GM21390 (cell line): Measurements from ENCODE around the gene LHX4.

Experiments
- ATAC-seq: cut with Tn5 transposase; IDR thresholded peaks from one replicate; pipeline ENCODE4 v1.9.1; 2021; ENCODE audit not compliant: unreplicated experiment

Gene LHX4

GRCh38 chr1:180256341-180257027 lies 26.4 kb downstream of the LHX4 start:
- no peak for ATAC-seq

DNA sequence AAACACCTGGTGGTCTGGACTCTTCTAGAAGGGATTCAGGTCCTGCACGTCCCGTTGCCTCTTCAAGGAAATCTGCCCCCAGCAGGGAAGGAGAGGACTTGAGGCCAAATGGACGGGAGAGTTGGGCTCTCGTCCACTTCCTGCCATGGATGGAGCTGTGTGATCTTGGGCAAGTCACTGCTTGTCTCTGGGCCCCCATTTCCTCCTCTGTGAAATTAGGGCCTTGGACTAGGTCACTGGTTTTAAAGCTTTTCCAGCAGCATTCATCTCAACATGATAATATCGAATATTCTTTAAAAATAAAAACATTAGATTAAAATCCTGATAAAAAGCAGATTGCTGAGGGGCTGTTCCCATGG lies 26.9 kb downstream of the LHX4 start:
- no peak for ATAC-seq

DNA sequence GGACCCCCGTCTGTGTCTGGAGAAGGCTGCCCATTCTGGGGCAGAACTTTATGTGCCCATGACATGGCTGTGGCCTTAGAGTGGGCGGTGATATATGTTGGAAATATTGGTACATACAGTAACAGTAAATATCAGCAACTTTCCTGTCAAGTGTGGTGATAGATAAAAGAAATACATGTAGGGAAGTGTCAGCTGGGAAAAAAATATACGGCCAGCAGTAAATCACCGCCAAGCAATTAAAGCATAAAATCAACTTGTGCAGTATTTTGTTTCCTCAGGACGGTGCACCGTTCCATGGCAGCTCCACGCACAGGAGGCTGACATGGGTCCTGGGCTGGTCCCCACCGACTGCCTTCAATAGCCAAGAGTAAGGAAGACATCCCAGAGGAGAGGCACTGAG lies 27.4 kb downstream of the LHX4 start:
- ATAC-seq, result no peak

GRCh38 chr1:180258290-180258689 lies 28.2 kb downstream of the LHX4 start:
- no peak for ATAC-seq

- ATAC-seq, result no peak
Observed at GRCh38 chr1:180258935-180259334, 28.9 kb downstream of the LHX4 start.

- ATAC-seq, result no peak
Observed at GRCh38 chr1:180259431-180260338, 29.6 kb downstream of the LHX4 start.

- ATAC-seq, result no peak
Observed at GRCh38 chr1:180260541-180260940, 30.5 kb downstream of the LHX4 start.

GRCh38 chr1:180261030-180261429 lies 31.0 kb downstream of the LHX4 start:
- ATAC-seq, result no peak

DNA sequence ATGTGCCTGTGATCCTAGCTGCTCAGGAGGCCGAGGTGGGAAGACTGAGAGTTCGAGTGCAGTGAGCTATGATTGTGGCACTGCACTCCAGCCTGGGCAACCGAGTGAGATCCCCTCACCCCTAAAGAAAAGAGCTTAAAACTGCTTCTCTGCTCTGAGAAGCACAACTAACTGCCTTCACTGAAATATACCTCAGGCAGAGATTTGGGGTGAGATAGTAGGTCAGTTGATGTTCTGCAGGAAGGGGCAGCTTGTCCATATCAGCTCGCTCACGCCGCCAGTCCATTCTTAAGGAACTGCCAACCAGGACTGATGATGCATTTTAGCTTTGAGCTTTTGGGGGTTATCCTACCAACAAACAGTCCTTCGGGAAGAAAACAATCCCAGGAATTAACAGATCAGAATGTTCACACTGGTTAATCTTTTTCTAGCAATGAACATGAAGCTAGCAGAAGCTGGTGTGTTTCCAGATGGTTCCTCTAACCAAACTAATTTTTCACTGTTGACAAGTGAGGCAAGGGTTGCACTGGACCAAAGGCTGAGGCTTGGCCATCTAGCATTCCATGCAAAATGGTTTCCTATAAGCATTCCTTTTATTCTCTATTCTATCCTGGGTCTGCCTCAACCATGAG lies 31.6 kb downstream of the LHX4 start:
- ATAC-seq, result no peak

DNA sequence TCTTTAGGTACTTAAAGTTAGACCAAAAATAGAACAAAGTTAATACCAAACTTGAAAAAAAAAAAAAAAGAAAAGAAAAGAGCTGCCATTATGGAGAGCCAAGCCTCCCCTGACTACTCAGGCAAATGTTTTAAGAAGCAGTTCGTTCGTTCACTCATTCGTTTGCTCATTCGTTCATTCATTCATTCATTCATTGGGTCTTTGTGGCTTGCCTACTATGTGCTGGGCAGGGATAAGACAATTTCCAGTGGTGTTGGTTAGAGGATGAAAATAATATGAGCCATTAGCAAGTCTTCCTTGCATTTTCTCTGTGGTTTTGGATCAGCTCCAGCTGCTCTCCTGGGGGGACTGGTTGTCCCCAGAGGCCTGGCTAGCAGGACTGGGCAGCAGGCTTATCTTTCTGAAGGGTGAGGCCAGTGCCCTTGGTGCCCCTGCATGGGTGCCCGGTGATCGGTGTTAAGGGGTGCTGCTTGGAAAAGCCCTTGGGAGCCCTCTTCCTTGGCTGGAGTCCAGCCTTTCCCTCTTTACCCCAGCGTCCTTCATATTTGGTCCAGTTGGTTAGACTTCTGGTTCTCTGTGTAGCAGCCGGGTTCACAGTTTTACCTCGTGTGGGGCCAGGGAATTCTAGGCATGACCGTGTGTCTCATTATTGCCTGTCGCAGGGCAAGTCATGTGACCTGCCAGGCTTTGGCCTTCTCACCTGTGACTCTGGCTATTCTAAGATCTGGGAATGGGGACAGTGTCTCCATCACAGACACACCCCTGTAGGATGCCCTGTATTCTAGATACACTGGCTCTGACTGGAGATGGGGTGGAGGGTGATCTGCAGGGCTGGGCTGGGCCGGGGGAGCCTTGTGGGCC lies 32.8 kb downstream of the LHX4 start:
- no peak for ATAC-seq

GRCh38 chr1:180264595-180264994 lies 34.5 kb downstream of the LHX4 start:
- no peak for ATAC-seq

- ATAC-seq, result no peak
Observed at GRCh38 chr1:180265201-180265600, 35.1 kb downstream of the LHX4 start.

DNA sequence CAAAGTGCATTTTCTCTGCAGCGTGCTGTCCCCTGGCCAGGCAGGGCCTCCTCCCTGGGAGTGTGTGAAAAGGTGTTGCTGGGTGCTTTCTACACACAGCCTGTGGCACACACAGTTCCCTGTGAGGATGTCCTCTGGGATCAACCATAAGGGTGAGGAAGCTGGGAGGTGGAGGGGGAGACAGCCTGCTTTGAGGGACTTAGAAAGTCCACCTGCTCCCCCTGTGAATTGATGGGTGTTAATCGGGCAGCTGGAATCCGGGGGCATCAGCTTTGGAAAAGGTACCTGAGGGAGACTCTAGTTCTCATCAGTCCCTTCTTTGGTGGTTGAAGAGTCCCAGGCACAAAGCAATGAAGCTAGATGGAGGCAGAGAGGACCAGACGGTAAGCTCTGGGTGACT lies 35.8 kb downstream of the LHX4 start:
- ATAC-seq, result no peak

DNA sequence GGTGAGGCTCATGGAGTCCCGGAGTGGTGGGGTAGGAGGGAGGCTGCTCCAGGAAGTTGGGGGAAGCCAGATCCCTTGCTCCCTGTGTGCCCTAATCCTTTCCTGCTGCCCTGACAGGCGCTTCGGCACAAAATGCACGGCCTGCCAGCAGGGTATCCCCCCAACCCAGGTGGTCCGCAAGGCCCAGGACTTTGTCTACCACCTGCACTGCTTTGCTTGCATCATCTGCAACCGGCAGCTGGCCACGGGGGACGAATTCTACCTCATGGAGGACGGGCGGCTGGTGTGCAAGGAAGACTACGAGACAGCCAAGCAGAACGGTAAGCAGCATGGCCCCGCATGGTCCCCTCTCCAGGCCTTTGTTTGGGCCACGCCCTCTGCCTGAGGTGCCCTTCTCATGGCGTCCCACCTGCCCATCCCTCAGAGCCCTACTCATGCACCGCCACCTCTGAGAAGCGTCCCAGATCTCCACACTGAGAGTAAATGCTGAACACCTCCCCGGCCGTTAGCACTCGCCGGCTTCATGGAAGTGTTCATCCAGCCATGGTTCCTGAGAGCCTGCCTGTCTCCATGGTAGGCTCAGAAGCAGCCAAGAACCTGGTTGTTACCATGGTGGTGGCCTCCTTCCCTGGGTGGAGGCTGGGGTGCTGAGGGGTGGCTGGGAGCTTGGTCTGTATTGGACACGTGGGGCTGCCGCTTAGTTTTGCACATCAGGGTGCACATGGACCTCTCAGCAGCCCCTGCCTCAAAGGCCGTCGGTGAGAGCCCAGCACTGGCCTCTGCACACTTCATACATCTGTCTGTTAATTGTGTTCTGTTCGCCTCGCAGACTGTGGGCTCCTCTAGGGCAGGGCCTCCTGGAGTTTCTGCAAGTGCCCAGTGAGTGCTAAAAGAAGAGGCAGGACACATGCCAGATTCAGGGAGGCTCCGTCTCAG lies 36.5 kb downstream of the LHX4 start:
- no peak for ATAC-seq

DNA sequence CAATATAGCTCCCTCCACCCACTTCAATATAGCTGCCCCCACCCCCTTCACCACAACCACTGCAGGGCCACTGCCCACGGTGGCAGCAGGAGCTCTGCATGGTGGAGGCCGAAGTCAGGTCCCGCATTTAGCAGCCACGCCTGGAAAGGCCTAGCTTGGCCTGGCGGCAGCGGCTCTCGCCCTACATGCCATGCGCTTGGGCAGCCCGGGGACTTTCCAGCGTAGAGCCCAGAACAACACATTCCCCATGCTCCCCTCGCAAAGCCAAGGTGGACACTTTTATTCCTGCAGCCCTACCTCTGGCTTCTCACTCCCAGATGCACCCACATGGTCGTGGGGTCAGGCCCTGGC lies 37.1 kb downstream of the LHX4 start:
- ATAC-seq, result no peak

GRCh38 chr1:180267761-180268555 lies 37.9 kb downstream of the LHX4 start:
- ATAC-seq, result no peak

- no peak for ATAC-seq
Observed at GRCh38 chr1:180268556-180269075, 38.6 kb downstream of the LHX4 start.

- no peak for ATAC-seq
Observed at GRCh38 chr1:180269645-180270529, 39.8 kb downstream of the LHX4 start.
